Epithelial cell of esophagus (primary cell): Measurements from ENCODE around the gene FMNL2.
A peak's percentile ranks its signal among the peaks of the same experiment; 100 is the strongest.

ENCODE experiments used
- DNase-seq: peaks from one replicate; pipeline ENCODE4 v3.0.0; 2010; ENCODE audit warnings: low read depth
- H3K4me3 ChIP-seq: 2 replicates; pipeline ENCODE4 v1.5.1; 2011; ENCODE audit warnings: mild to moderate bottlenecking, low read length, control low read depth
- CTCF ChIP-seq: IDR thresholded peaks from 2 replicates; pipeline ENCODE4 v1.5.1; 2011; ENCODE audit warnings: low read depth, mild to moderate bottlenecking, low read length, control low read depth, inconsistent platforms; ENCODE audit not compliant: insufficient read depth; ENCODE audit errors: missing control alignments

FMNL2 gene

GRCh38 chr2:152348388-152348787, 13.4 kb downstream of the FMNL2 start:
- peak; percentile 62 for DNase-seq
- no peak for TF ChIP-seq CTCF
- H3K4me3 ChIP-seq = no peak overlapping the region

- DNase-seq = no peak
- no peak overlapping the region for H3K4me3 ChIP-seq
- TF ChIP-seq CTCF = no peak
Measured at GRCh38 chr2:152349416-152349815, 14.4 kb downstream of the FMNL2 start.

GRCh38 chr2:152350155-152350679, 15.2 kb downstream of the FMNL2 start:
- TF ChIP-seq CTCF = no peak
- H3K4me3 ChIP-seq = no peak overlapping the region
- DNase-seq = no peak

- no peak for TF ChIP-seq CTCF
- H3K4me3 ChIP-seq = no peak overlapping the region
- DNase-seq = no peak
Measured at GRCh38 chr2:152352616-152353015, 17.6 kb downstream of the FMNL2 start.

- TF ChIP-seq CTCF = no peak
- DNase-seq = no peak
- H3K4me3 ChIP-seq = no peak overlapping the region
Measured at GRCh38 chr2:152353364-152353763, 18.4 kb downstream of the FMNL2 start.

- TF ChIP-seq CTCF = no peak
- no peak for DNase-seq
Measured at GRCh38 chr2:152354069-152354755, 19.2 kb downstream of the FMNL2 start.

GRCh38 chr2:152354909-152355308, 19.9 kb downstream of the FMNL2 start:
- no peak overlapping the region for H3K4me3 ChIP-seq
- DNase-seq = peak; percentile 23
- TF ChIP-seq CTCF = no peak

More at GRCh38 chr2:152354069-152354755, 19.2 kb downstream of the FMNL2 start:
- H3K4me3 ChIP-seq = no peak overlapping the region
